Epithelial cell of proximal tubule (primary cell): ENCODE data around the gene MARF1. TPM values are rescaled to one million over a fixed set of nuclear protein-coding genes. Genes with fewer than 3 reads are reported as not detected.

Source experiments
- DNase-seq: peaks from one replicate; pipeline ENCODE4 v3.0.0-alpha.2; 2011; ENCODE audit warnings: low read depth
- H3K4me3 ChIP-seq: 2 replicates; pipeline ENCODE4 v1.5.1; 2011; ENCODE audit warnings: low read depth, mild to moderate bottlenecking, low read length
- total RNA-seq: library from RNA; depleted of rRNA; stranded (reverse); fragments of >200 nt; gene quantifications from 2 replicates; pipeline ENCODE4 v1.2.3, GENCODE V29; 2015
- TF ChIP-seq, protein P1 (sequence below): conservative IDR thresholded peaks from 2 replicates; pipeline ENCODE4 v1.5.1; 2012; ENCODE audit warnings: low read depth, mild to moderate bottlenecking, low read length

The MARF1 gene
- total RNA-seq, 1 donor from 2014 or later: 9.5 TPM

DNA sequence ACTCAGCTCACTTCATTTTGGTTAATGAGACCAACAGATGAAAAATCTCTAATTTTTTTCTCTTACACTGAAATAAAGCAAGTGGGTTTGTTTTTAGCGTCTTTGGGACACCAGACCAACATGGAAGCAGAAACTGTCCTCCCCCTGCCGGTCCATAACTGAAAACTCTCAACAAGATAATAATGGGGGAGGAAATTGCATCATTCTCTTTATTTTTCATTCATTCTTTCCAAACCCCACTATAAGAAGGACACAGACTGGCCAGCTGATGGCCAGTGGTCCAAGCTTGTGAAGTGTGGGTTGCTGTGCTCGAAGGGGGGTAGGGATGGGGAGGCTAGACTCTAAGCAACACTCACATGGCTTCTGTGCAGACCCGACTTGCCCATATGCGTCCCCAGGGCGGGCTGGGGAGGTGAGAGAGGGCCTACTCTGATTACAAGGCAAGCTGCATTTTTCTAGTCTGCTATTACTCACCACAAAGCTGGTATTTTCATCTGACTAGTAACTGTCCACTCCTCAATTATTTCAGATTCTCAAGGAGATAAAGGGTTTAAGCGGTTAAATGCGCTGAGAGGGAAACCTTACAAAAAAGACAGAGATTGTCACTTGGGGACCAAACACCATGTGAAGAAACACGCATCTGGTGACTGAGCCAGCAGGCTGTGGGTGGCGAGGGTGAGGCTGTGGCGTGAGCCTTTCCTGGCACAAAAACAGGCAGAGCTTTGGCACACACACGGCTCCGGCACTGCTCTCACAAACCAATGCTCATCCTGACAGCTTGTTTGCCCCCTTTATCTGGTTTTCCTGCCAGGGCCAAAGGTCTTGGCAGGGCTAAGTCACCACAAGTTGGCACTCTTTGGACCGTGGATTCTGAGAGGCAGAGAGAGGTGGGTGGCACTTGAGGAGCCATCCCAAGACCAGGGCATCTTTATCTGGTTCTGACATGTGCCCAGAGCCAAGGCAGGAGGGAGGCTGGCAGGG is 38.2 kb downstream of the MARF1 start:
- TF ChIP-seq, protein P1, sequence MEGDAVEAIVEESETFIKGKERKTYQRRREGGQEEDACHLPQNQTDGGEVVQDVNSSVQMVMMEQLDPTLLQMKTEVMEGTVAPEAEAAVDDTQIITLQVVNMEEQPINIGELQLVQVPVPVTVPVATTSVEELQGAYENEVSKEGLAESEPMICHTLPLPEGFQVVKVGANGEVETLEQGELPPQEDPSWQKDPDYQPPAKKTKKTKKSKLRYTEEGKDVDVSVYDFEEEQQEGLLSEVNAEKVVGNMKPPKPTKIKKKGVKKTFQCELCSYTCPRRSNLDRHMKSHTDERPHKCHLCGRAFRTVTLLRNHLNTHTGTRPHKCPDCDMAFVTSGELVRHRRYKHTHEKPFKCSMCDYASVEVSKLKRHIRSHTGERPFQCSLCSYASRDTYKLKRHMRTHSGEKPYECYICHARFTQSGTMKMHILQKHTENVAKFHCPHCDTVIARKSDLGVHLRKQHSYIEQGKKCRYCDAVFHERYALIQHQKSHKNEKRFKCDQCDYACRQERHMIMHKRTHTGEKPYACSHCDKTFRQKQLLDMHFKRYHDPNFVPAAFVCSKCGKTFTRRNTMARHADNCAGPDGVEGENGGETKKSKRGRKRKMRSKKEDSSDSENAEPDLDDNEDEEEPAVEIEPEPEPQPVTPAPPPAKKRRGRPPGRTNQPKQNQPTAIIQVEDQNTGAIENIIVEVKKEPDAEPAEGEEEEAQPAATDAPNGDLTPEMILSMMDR: no peak
- no peak overlapping the region for H3K4me3 ChIP-seq
- DNase-seq: no peak

DNA sequence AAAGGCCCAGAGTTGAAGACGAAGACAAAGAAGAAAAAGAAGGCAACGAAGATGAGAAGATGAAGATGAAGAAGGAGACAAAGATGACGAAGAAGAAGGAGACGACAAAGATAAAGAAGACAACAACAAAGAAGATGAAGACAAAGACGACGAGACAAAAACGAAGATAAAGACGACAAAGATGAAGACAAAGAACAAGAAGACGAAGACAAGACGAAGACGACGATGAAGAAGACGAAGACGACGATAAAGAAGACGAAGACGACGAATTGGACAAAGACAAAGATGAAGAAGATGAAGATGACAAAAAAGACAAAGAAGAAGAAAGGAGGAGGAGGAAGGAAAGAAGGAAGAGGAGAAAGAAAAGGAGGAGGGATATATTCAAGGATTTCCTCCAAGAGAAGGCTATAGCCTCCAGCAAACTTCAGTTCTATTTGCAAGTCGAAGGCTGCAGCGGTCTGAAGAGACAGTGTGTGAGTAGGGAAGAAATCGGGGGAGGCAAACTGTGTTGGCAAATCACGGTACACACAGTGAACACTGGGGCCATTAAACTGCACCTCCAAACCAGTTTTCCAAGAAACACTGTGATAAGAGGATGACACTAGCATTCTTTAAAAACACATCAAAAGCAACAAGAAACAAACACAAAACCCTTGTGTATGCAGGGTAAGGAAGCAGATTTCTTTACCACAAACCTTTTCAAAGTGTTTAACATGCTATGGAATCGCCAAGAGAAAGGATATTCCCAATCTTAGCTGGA is 40.5 kb downstream of the MARF1 start:
- no peak overlapping the region for H3K4me3 ChIP-seq
- TF ChIP-seq, protein P1: no peak
- DNase-seq: no peak

DNA sequence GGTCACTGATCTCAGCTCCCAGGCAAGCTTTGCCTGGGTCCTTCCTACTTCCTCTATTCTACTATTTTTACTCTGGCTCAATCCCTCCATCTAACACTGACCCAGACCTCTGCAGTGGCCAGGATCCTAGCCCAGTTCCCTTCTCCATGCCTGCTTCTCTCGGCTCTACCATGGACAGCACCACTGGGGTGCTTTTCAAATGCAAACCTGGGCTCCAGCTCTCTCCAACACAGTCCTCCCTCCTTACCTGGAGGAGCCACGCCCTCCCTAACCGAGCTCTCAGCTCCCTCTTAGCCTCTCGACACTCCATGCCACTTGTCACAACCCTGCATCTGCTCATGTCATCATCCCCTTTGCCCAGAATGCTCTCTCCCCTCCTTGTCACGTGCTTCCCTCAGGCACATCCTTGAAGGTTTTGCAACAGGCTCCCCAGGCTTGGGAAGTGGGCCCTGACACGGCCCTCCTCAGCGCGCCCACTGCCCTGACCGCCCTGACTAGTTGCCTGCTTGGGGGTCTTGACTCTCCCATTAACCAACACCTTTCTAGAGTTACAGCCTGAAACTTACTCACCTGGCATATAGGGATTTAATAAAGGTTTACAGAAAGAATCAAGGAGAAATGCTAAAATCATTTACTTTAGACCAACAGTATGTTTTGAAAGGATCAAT is 41.6 kb downstream of the MARF1 start:
- TF ChIP-seq, protein P1: no peak

DNA sequence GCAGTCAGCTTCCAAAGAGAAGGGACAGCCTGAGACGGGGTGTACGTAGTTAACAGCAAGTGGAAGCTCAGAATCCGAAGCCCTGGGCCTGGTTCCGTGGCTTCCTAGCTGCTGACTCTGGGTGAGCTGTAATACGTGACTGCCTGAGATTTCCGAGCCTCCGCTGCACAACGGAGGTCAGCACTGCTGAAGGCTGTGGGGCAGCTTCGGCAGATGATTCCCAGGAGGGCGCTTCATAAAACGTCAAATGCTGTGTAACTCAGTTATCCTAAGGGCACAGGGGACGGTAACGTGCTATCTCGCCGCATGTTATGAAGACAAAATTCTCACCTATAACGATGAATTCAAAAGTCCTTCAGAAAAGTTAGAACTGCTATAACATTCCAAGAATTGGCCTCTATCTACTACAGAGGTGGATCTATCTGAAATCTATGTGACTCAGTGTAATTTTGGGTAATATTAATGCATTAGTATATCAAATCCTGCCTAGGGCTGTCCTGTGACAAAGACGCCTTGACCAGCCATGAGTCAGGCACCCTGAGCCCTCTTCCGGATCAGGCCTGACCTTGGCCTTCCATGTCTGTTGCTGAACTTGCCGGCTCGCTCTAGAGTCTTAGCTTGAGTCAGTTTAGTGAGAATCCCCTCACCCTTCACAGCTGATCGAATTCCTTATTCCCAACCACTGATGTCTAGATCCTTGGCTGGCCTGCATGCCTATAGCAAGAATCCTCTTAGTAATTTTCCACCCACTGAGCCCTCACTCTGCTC is 43.5 kb downstream of the MARF1 start:
- TF ChIP-seq, protein P1: no peak
- no peak for DNase-seq
- no peak overlapping the region for H3K4me3 ChIP-seq

More for the DNA sequence above, 41.6 kb downstream of the MARF1 start:
- no peak for DNase-seq
- no peak overlapping the region for H3K4me3 ChIP-seq

DNA sequence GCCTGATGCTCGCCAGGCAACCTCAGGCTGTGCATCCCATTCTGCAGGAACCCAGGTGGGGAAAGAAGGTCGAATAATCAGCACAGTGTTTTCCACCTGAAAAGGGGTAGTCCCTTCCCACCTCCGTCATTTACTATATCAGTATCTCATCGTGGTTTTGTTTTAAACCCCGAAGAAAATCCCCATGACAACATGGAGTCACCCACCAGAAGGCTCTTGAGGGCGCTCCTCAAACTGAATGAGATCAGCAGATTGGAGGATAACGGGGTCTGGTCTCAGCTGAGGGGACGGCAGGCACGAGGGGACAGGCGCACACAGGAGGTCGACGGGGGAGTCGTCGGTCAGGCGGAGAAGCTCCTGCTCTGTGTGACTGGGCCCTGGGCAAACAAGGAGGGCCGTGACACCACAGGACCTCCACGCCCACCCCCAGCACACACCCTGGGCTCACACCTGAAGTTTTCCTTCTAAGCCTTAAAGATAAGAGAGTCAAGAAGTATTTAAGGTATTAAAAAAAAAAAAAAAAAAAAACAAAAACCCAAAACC is 44.2 kb downstream of the MARF1 start:
- DNase-seq: no peak
- H3K4me3 ChIP-seq: no peak overlapping the region
- TF ChIP-seq, protein P1: no peak
